Kidney epithelial cell (primary cell): ENCODE results near the gene TUBA4B. TPM values are rescaled to one million over a fixed set of nuclear protein-coding genes. Genes with fewer than 3 reads are reported as not detected.

Experiments
- DNase-seq: peaks from one replicate; pipeline ENCODE4 v3.0.0-alpha.2; 2010; ENCODE audit warnings: low read depth
- H3K27me3 ChIP-seq: 2 replicates; pipeline ENCODE4 v1.6.0; 2011; ENCODE audit warnings: low read length; ENCODE audit not compliant: control insufficient read depth, insufficient read depth
- H3K36me3 ChIP-seq: 2 replicates; pipeline ENCODE4 v1.5.1; 2011; ENCODE audit warnings: low read length; ENCODE audit not compliant: control insufficient read depth, insufficient read depth
- H3K4me3 ChIP-seq: 2 replicates; pipeline ENCODE4 v1.5.1; 2011; ENCODE audit warnings: low read depth, mild to moderate bottlenecking, control low read depth, low read length
- total RNA-seq: library from RNA; depleted of rRNA; stranded (reverse); fragments of >200 nt; gene quantifications from 2 replicates; pipeline ENCODE4 v1.2.3, GENCODE V29; 2015
- TF ChIP-seq, protein P1 (sequence below): IDR thresholded peaks from 2 replicates; pipeline ENCODE4 v1.5.1; 2011; ENCODE audit warnings: mild to moderate bottlenecking, moderate library complexity, low read length, control low read depth, inconsistent platforms; ENCODE audit not compliant: insufficient read depth, poor library complexity, severe bottlenecking

The TUBA4B gene
- total RNA-seq, 1 donor from 2014 or later: not detected

DNA sequence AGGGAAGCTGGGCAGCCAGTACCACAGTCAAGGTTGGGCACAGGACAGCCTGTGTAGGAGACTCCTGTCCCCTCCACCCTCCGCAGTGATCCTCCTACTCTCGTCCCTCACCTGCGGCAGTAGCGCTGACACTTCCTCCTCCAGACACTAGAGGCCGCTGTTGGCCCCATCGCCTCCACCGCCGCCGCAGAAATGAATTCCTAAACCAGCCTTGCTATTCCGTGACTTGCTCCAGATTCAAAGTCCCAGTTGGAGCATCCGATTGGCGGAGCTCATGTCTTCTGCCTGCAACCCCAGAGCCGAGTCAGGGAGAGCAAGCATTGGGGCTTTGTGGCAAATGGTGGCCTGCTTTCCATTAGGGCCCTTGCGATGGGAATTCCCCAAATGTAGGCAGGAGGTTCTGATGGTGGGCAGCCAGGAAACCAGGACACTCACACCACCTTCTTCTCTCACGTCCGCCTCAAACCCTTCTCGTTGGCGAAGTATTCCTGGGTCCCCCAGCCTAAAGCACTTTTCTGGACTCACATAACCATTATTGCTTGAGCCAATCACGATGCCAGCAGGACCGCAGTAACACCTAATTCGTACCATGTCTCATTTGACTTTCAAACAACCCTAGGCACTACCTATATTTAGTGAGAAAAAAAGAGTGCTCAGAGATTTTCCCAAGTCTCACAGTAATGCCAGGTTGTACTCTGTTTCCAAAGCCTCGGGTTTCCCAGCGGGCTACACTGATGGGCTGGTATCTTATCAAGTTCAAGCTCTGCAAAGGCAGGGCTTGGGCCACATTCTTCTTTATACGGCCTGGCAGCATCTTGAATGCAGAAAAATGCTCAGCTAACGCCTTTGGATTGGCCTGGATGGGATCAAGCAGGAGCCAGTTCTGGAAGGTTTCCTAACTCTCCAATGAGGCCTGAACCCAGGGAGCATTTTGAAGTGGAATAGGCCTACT lies 24.9 kb downstream of the TUBA4B start:
- no peak overlapping the region for H3K4me3 ChIP-seq
- TF ChIP-seq, protein P1, sequence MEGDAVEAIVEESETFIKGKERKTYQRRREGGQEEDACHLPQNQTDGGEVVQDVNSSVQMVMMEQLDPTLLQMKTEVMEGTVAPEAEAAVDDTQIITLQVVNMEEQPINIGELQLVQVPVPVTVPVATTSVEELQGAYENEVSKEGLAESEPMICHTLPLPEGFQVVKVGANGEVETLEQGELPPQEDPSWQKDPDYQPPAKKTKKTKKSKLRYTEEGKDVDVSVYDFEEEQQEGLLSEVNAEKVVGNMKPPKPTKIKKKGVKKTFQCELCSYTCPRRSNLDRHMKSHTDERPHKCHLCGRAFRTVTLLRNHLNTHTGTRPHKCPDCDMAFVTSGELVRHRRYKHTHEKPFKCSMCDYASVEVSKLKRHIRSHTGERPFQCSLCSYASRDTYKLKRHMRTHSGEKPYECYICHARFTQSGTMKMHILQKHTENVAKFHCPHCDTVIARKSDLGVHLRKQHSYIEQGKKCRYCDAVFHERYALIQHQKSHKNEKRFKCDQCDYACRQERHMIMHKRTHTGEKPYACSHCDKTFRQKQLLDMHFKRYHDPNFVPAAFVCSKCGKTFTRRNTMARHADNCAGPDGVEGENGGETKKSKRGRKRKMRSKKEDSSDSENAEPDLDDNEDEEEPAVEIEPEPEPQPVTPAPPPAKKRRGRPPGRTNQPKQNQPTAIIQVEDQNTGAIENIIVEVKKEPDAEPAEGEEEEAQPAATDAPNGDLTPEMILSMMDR: peak; percentile 95

GRCh38 chr2:219278655-219279150 lies 25.7 kb downstream of the TUBA4B start:
- Histone ChIP-seq H3K27me3 (no peaks in the 10 kb centered on the region), H3K36me3 (no peaks in the 10 kb centered on the region), H3K4me3 (no peak overlapping the region)
- TF ChIP-seq, protein P1: no peak
- no peak for DNase-seq

More for the DNA sequence above, 24.9 kb downstream of the TUBA4B start:
- no peak for DNase-seq
- Histone ChIP-seq H3K27me3 (no peaks in the 10 kb centered on the region), H3K36me3 (no peaks in the 10 kb centered on the region)

DNA sequence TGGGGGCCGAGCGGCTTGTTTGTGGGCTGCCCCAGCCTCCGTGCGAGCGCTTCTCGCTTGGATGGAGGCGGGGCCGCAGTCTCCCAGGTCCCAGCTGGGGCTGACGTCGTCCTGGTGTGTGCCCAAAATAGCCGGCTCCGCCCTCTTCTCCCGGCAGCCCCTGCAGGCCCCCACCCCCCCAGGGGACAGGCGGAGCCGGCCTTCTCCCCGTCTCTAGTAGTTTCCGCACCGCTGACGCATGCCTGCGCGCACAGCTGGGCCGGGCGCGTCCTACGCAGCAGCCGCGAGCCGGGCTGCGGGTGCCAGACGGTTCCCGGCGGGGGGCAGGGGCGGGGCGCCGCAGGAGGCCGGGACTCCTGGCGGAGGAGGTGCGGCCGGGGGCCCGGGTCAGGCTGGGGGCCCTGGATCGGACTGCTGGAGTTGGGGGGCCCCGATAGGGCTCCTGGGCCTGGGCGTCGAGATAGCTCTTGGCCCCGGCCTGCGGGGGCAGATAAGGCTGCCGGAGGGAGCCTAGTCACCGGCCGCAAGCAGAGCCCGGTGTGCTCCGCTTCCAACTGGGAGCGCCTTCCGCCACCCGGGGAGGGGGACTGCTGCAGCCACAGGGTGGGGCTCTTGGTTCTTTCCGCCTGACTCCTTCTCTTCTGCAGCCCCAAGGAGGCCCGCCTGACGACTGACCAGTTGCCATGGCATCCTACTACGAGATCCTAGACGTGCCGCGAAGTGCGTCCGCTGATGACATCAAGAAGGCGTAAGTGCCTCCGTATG lies 26.3 kb downstream of the TUBA4B start, which contains the start of gene DNAJB2:
DNAJB2 (plus strand) TSS at position 216 of the 765 bp plus-strand sequence; CDS start at position 684, 468 bp downstream.
- TF ChIP-seq, protein P1: peak; percentile 19
- DNase-seq: peak; percentile 97
- H3K27me3 ChIP-seq: no peaks in the 10 kb centered on the region
- no peaks in the 10 kb centered on the region for H3K36me3 ChIP-seq
- peak within 1 kb of the TSS; percentile 63 for H3K4me3 ChIP-seq

GRCh38 chr2:219279916-219280516 lies 27.0 kb downstream of the TUBA4B start:
- TF ChIP-seq, protein P1: no peak
- Histone ChIP-seq H3K27me3 (no peaks in the 10 kb centered on the region), H3K36me3 (no peaks in the 10 kb centered on the region), H3K4me3 (peak overlapping the region; percentile 63)
- no peak for DNase-seq

- Histone ChIP-seq H3K36me3 (no peaks in the 10 kb centered on the region), H3K27me3 (no peaks in the 10 kb centered on the region), H3K4me3 (no peak overlapping the region)
- TF ChIP-seq, protein P1: no peak
- DNase-seq: no peak
These were observed 27.6 kb downstream of the TUBA4B start for GRCh38 chr2:219280651-219281050.
